Measurements from ENCODE around the gene TRPM6.

The TRPM6 gene

DNA sequence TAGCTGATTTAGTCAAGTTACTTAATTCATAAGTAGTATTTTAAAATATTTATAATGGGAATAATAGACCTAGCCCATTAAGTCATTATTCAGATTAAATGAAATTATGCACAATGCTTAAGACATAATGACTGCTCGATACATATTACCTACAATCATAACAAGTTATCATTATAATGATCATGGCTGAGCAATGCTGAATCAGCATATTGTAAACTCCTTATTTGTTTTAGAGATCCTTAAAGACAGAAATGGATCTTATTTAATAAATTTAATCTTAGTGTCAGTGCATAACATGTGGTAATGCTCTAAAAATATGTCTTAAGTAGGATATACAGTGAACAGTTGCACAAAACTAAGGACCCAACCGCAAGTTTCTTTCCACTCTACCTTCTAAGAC is 169.0 kb downstream of the TRPM6 start:
- DNase-seq: no peak

DNA sequence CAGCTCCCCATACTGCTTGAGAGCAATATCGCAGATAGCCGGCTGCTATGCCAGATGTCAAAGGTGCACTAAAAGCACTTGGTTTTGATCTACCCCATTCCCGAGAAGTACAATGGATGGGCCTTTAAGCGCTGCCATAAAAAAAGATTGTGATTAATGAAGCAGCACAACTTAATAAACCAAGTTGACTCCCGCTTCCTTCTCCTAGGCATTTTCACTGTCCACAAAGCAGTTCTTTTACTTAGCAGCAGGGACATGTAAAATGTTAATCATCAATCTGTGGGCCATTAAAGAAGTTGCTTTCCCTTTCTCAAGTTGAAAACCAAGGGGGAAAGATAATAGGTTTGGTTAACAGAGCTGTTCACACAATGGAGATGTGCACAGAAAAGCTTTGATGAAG is 176.4 kb downstream of the TRPM6 start:
- no peak for DNase-seq

DNA sequence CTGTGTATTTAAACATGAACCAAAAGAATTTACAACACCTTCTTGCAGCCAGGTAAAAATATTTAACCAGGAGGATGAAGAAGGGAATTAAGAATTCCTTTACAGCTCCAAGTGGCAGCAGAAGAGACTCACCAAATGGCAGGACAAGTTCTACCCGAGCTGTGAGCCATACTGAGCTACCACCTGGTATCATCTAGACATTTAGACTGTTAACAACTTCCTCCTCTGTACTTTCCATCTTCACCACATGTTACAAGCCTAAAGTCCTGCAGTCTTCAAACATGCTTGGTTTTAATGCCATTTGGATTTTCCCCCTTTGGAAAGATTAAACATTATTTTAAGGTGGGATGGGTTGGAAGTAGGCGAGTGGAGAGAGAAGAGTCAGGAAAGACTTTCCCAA is 190.2 kb downstream of the TRPM6 start:
- DNase-seq: no peak

DNA sequence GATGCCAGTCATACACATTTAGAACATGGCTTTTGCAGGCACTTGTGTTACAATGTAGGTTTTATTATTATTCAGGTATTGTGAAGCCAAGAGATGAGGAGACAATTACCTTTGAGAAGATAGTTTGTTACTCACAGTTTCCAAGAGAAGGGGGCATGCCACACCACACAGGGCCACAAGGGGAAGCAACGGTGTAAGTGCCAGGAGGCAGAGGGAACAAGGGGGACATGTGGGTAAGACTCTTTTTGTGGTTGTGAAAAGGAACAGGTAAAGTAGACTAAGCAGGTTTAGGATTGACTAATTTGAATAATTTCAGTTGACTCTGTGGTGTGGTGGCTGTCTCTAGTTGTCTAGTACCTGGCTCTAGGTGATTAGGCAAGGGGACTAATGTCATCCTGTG is 191.2 kb downstream of the TRPM6 start:
- DNase-seq: no peak

DNA sequence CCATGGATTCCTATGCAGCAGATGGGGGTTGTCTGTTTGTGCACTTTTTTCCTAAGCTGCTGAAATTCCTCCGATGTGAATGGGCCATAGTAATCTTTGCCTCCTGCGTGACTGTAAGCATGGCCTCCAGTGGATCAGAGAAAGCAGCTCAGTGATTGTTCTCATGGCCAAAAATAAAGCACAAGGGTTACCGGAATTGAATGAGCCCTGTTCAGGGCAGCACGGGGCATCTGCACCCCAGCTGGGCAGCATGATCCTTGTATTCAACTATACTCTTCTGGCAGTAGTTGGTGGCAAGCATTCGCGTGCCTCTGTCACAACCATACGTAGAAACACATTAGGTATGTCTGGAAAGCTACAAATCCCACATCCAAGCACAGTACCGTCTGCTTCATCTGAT is 196.7 kb downstream of the TRPM6 start:
- no peak for DNase-seq

DNA sequence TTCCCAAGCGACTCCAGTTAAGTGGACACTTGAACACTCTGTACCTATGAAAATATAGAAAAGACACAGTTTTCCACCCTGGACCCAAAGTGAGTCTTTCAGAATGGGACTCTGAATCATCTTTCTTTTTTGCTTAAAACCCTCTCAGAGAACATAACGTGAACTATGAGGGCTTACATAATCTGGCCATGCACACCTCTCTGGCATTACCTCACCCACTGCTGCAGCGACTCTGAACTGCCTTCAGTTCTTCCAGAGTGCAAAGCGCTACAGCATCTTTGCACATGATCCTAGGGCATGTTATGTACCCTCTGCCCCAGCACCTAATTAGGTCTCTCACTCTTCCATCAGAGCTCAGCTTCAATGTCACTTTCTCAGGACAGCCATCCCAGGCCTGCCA is 204.4 kb downstream of the TRPM6 start:
- no peak for DNase-seq

DNA sequence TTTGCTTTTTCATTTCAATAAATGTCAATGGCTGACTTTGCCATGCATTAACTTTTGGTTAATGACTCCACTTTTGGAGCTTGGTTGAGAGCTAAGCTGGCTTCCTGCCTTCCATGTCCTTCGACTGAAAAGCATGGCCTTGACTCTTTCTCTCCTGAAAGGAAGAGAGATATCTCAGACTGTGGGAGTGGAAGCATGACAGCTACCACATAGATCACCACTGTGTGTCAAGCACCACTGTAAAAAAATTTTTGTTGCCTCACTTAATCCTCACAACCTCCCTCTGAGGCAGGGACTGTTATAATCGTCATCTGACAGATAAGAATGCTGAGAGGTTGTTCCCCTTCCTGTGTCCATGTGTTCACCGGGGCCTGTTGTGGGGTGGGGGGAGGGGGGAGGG is 205.8 kb downstream of the TRPM6 start:
- no peak for DNase-seq

DNA sequence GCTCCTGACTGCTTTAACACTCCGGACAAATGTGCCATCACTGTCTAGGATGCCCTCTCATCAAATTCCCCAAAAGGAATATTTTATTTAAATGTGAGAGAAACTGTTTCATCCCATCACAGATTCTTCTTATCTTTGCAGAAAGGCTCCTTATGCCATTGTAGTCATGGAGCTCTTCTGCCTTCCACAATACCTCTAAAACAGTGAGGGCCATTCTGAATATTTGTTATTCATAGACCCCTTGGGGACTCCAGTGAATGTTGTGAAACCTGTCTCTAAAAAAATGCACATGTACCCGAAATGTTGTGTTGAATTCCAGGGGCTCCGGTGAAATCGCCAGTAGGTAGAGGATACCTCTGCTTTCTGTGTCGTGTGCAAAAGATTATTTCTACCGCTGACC is 213.6 kb downstream of the TRPM6 start:
- no peak for DNase-seq

Measured in NCI-H2107 (cell line).